ENCODE results near the gene OPN1MW3. TPM values are rescaled to one million over a fixed set of nuclear protein-coding genes. Genes with fewer than 3 reads are reported as not detected.

The OPN1MW3 gene
- total RNA-seq, 4 donors from 2014 or later = not detected

GRCh38 chrX:154303476-154303875, 46.1 kb downstream of the OPN1MW3 start:
- TF ChIP-seq POLR2A (IDR thresholded peaks at IDR 0.05) = no peak
- TF ChIP-seq CTCF (IDR thresholded peaks at IDR 0.05) = no peak
- Histone ChIP-seq H3K36me3 (no peaks in the 10 kb centered on the region), H3K9me3 (no peaks in the 10 kb centered on the region), H3K4me3 (replicated peaks in 1 of 3) (no peak overlapping the region), H3K27ac (no peak overlapping the region), H3K4me1 (no peaks in the 10 kb centered on the region), H3K27me3 (no peaks in the 10 kb centered on the region)
- 83% methylated on average over 8 of the region's 8 CpGs for WGBS, 2 donors
- no peak for DNase-seq
- intact Hi-C loops (cut with DNase I) = no loop called here

GRCh38 chrX:154304846-154305245, 47.5 kb downstream of the OPN1MW3 start:
- no peak for TF ChIP-seq POLR2A (IDR thresholded peaks at IDR 0.05)
- TF ChIP-seq CTCF (IDR thresholded peaks at IDR 0.05) = no peak
- H3K27ac ChIP-seq = no peak overlapping the region
- H3K9me3 ChIP-seq = no peaks in the 10 kb centered on the region
- no peak for DNase-seq
- H3K27me3 ChIP-seq = no peaks in the 10 kb centered on the region
- no peak overlapping the region for H3K4me3 ChIP-seq (replicated peaks in 1 of 3)
- 44 to 60% methylated on average over 2 to 7 of the region's 10 CpGs for WGBS, 2 donors
- no peaks in the 10 kb centered on the region for H3K36me3 ChIP-seq
- no peaks in the 10 kb centered on the region for H3K4me1 ChIP-seq
- intact Hi-C loops (cut with DNase I) = no loop called here

- intact Hi-C loops (cut with DNase I) = no loop called here
- H3K9me3 ChIP-seq = no peaks in the 10 kb centered on the region
- H3K27me3 ChIP-seq = no peaks in the 10 kb centered on the region
- no peaks in the 10 kb centered on the region for H3K4me1 ChIP-seq
- H3K27ac ChIP-seq = no peak overlapping the region
- no peaks in the 10 kb centered on the region for H3K36me3 ChIP-seq
- DNase-seq = peak in 1 of 2 donors; percentile 31
- 80 to 84% methylated on average over 9 to 11 of the region's 11 CpGs for WGBS, 2 donors
- no peak overlapping the region for H3K4me3 ChIP-seq (replicated peaks in 1 of 3)
- TF ChIP-seq CTCF (IDR thresholded peaks at IDR 0.05) = no peak
- TF ChIP-seq POLR2A (IDR thresholded peaks at IDR 0.05) = no peak
Observed at GRCh38 chrX:154305541-154306205, 48.3 kb downstream of the OPN1MW3 start.

- Histone ChIP-seq H3K27ac (no peak overlapping the region), H3K4me3 (replicated peaks in 1 of 3) (no peak overlapping the region), H3K4me1 (no peaks in the 10 kb centered on the region), H3K27me3 (no peaks in the 10 kb centered on the region), H3K9me3 (no peaks in the 10 kb centered on the region), H3K36me3 (no peaks in the 10 kb centered on the region)
- WGBS, 2 donors = 83 to 85% methylated on average over 5 to 6 of the region's 6 CpGs
- intact Hi-C loops (cut with DNase I) = no loop called here
- no peak for TF ChIP-seq CTCF (IDR thresholded peaks at IDR 0.05)
- TF ChIP-seq POLR2A (IDR thresholded peaks at IDR 0.05) = no peak
- no peak for DNase-seq
Observed at GRCh38 chrX:154307202-154307601, 49.8 kb downstream of the OPN1MW3 start.

- H3K4me3 ChIP-seq (replicated peaks in 1 of 3) = no peak overlapping the region
- 52 to 57% methylated on average over 8 to 9 of the region's 9 CpGs for WGBS, 2 donors
- H3K9me3 ChIP-seq = no peaks in the 10 kb centered on the region
- no peaks in the 10 kb centered on the region for H3K4me1 ChIP-seq
- peak; percentile 33 to 61 (median 46) for TF ChIP-seq CTCF (IDR thresholded peaks at IDR 0.05)
- TF ChIP-seq POLR2A (IDR thresholded peaks at IDR 0.05) = no peak
- intact Hi-C loops (cut with DNase I) = no loop called here
- no peaks in the 10 kb centered on the region for H3K27me3 ChIP-seq
- no peaks in the 10 kb centered on the region for H3K36me3 ChIP-seq
- H3K27ac ChIP-seq = no peak overlapping the region
- peak; percentile 43 to 45 for DNase-seq
Observed at GRCh38 chrX:154308108-154308946, 50.9 kb downstream of the OPN1MW3 start.

Data from thyroid gland (tissue), 4 donors.